ENCODE data around the gene SLC25A42.

Gene SLC25A42

GRCh38 chr19:19157808-19158207 lies 94.0 kb downstream of the SLC25A42 start:
- Mint-ChIP-seq H3K9me3 (no peaks in the 10 kb centered on the region), H3K4me1 (no peaks in the 10 kb centered on the region), H3K27ac (no peak overlapping the region), H3K4me3 (no peak overlapping the region), H3K36me3 (ENCODE audit: low read depth) (peaks cover 6% of the 10 kb centered on the region), H3K27me3 (ENCODE audit: low read depth) (no peaks in the 10 kb centered on the region)
- TF ChIP-seq CTCF (IDR thresholded peaks at IDR 0.05; ENCODE audit: unreplicated experiment in 3 of 3) = no peak

GRCh38 chr19:19159534-19159933 lies 95.7 kb downstream of the SLC25A42 start:
- no peaks in the 10 kb centered on the region for H3K27me3 Mint-ChIP-seq (ENCODE audit: low read depth)
- H3K4me1 Mint-ChIP-seq = no peaks in the 10 kb centered on the region
- no peak overlapping the region for H3K27ac Mint-ChIP-seq
- TF ChIP-seq CTCF (IDR thresholded peaks at IDR 0.05; ENCODE audit: unreplicated experiment in 3 of 3) = no peak
- no peak overlapping the region for H3K4me3 Mint-ChIP-seq
- H3K36me3 Mint-ChIP-seq (ENCODE audit: low read depth) = peaks cover 6% of the 10 kb centered on the region
- H3K9me3 Mint-ChIP-seq = no peaks in the 10 kb centered on the region

GRCh38 chr19:19160461-19161035 lies 96.8 kb downstream of the SLC25A42 start:
- no peaks in the 10 kb centered on the region for H3K4me1 Mint-ChIP-seq
- no peak overlapping the region for H3K27ac Mint-ChIP-seq
- H3K9me3 Mint-ChIP-seq = no peaks in the 10 kb centered on the region
- H3K4me3 Mint-ChIP-seq = no peak overlapping the region
- peaks cover 6% of the 10 kb centered on the region for H3K36me3 Mint-ChIP-seq (ENCODE audit: low read depth)
- H3K27me3 Mint-ChIP-seq (ENCODE audit: low read depth) = no peaks in the 10 kb centered on the region
- no peak for TF ChIP-seq CTCF (IDR thresholded peaks at IDR 0.05; ENCODE audit: unreplicated experiment in 3 of 3)

- H3K27ac Mint-ChIP-seq = no peak overlapping the region
- H3K9me3 Mint-ChIP-seq = no peaks in the 10 kb centered on the region
- no peaks in the 10 kb centered on the region for H3K4me1 Mint-ChIP-seq
- no peaks in the 10 kb centered on the region for H3K27me3 Mint-ChIP-seq (ENCODE audit: low read depth)
- H3K4me3 Mint-ChIP-seq = no peak overlapping the region
- no peak for TF ChIP-seq CTCF (IDR thresholded peaks at IDR 0.05; ENCODE audit: unreplicated experiment in 3 of 3)
- no peaks in the 10 kb centered on the region for H3K36me3 Mint-ChIP-seq (ENCODE audit: low read depth)
Measured at GRCh38 chr19:19162495-19162894, 98.7 kb downstream of the SLC25A42 start.

Measured in nephron (organoid).